K562 (cell line): Measurements from ENCODE around the gene TM4SF5. TPM values are rescaled to one million over a fixed set of nuclear protein-coding genes. Genes with fewer than 3 reads are reported as not detected.

Experiments
- AFF4 ChIP-seq: sonication (generic); formaldehyde crosslinking; IDR thresholded peaks from 2 replicates; pipeline ENCODE4 v1.8.0; 2023; ENCODE audit warnings: mild to moderate bottlenecking, missing genetic modification reagents
- CREM ChIP-seq: IDR thresholded peaks from 2 replicates; pipeline ENCODE4 v1.6.1; 2014; ENCODE audit warnings: antibody characterized with exemption, low read depth
- CTBP1 ChIP-seq: fragments of 450-650 bp; IDR thresholded peaks from 2 replicates; pipeline ENCODE4 v1.6.1; 2016; ENCODE audit warnings: borderline replicate concordance
- GTF2F1 ChIP-seq: IDR thresholded peaks from 2 replicates; pipeline ENCODE4 v1.6.1; 2011; ENCODE audit warnings: low read depth, low read length, improper control_type of control experiment
- VEZF1 ChIP-seq: fragments of 200-800 bp; sonication (Bioruptor generic); IDR thresholded peaks from 2 replicates; pipeline ENCODE4 v1.6.1; 2017; ENCODE audit warnings: missing genetic modification characterization, missing compliant biosample characterization
- XRCC3 ChIP-seq: fragments of 450-650 bp; IDR thresholded peaks from 2 replicates; pipeline ENCODE4 v1.6.1; 2017; ENCODE audit warnings: mild to moderate bottlenecking, moderate library complexity
- YY1 ChIP-seq, 3 experiments: IDR thresholded peaks; 2 replicates each; pipeline ENCODE4 v1.6.1; 2011; ENCODE audit warnings: low read length in 2 of 3, mild to moderate bottlenecking in 2 of 3, moderate library complexity in 2 of 3, borderline replicate concordance in 1 of 3, control low read depth in 1 of 3, low read depth in 1 of 3; ENCODE audit not compliant: insufficient read depth in 3 of 3, insufficient replicate concordance in 2 of 3, control insufficient read depth in 1 of 3, insufficient read length in 1 of 3; ENCODE audit errors: extremely low read depth in 1 of 3
- ZBTB43 ChIP-seq: sonication (generic); formaldehyde crosslinking; IDR thresholded peaks from 2 replicates; pipeline ENCODE4 v1.8.0; 2023; ENCODE audit warnings: mild to moderate bottlenecking, missing genetic modification reagents
- ZFP91 ChIP-seq: sonication (generic); formaldehyde crosslinking; IDR thresholded peaks from 2 replicates; pipeline ENCODE4 v1.8.0; 2022; ENCODE audit warnings: mild to moderate bottlenecking, missing genetic modification reagents
- polyA plus RNA-seq, 8 experiments: library from polyadenylated mRNA; depleted of rRNA in 4 of 8; stranded (reverse) in 5 of 8; unstranded in 3 of 8; fragments of >200 nt; fragmentation: Nextera tagmentation in 2 of 8; fragmentation: Illumina TruSeq in 1 of 8; extraction: Ambion mirVana in 2 of 8; extraction: Trizol in 1 of 8; gene quantifications; 2 replicates each; pipeline versions ENCODE4 v1.2.1 to v1.2.3, GENCODE V29; 2011 to 2014; ENCODE audit warnings: inconsistent platforms in 1 of 8, missing spikeins in 1 of 8
- total RNA-seq, 7 experiments: library from RNA; depleted of rRNA in 6 of 7; stranded (reverse); fragments of >200 nt in 6 of 7; fragmentation: Illumina TruSeq in 2 of 7; extraction: Trizol in 2 of 7; gene quantifications; 2 replicates each; pipeline versions ENCODE4 v1.2.1 to v1.2.3, GENCODE V29; 2011 to 2021; ENCODE audit warnings: low replicate concordance in 1 of 7
- TF ChIP-seq, protein P1 (sequence below): fragments of 250-450 bp; sonication (Bioruptor Pico); IDR thresholded peaks from 2 replicates; pipeline ENCODE4 v1.5.0; 2021
- TF ChIP-seq, protein P2 (sequence below), 2 experiments: fragments of 450-650 bp; conservative IDR thresholded peaks; 2 replicates each; pipeline ENCODE4 v1.6.1; 2017; ENCODE audit warnings: mild to moderate bottlenecking in 2 of 2, moderate library complexity in 2 of 2
- TF ChIP-seq, protein P3 (sequence below): fragments of 250-450 bp; sonication (Bioruptor Pico); IDR thresholded peaks from 2 replicates; pipeline ENCODE4 v1.4.0; 2020; ENCODE audit warnings: mild to moderate bottlenecking

TM4SF5 gene
- total and polyA plus RNA-seq, 9 of the 15 experiments (the other 6 are each of a cell fraction or from before 2014, with no cell fraction given) = not detected

- TF ChIP-seq GTF2F1 = no peak
- peak in 2 of 3 experiments; percentile 39 to 63 for TF ChIP-seq YY1 (IDR thresholded peaks at IDR 0.05; ENCODE audit: borderline replicate concordance in 1 of 3, control insufficient read depth in 1 of 3, extremely low read depth in 1 of 3, insufficient read depth in 3 of 3, insufficient read length in 1 of 3, insufficient replicate concordance in 2 of 3, low read depth in 1 of 3, low read length in 2 of 3)
- TF ChIP-seq CTBP1 = peak; percentile 98
- no peak for TF ChIP-seq XRCC3
- TF ChIP-seq, protein P1, sequence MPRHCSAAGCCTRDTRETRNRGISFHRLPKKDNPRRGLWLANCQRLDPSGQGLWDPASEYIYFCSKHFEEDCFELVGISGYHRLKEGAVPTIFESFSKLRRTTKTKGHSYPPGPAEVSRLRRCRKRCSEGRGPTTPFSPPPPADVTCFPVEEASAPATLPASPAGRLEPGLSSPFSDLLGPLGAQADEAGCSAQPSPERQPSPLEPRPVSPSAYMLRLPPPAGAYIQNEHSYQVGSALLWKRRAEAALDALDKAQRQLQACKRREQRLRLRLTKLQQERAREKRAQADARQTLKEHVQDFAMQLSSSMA (CRISPR knock-in tag) = 0 out of 2 replicates have a peak, but pooled peaks have one; percentile 12
- TF ChIP-seq AFF4 = peak; percentile 79
- TF ChIP-seq CREM = peak; percentile 48
- TF ChIP-seq ZBTB43 (CRISPR knock-in tag) = 0 out of 2 replicates have a peak, but pooled peaks have one; percentile 34
- peak; percentile 49; the same call in 1 of the 2 replicates for TF ChIP-seq ZFP91
- TF ChIP-seq, protein P2, sequence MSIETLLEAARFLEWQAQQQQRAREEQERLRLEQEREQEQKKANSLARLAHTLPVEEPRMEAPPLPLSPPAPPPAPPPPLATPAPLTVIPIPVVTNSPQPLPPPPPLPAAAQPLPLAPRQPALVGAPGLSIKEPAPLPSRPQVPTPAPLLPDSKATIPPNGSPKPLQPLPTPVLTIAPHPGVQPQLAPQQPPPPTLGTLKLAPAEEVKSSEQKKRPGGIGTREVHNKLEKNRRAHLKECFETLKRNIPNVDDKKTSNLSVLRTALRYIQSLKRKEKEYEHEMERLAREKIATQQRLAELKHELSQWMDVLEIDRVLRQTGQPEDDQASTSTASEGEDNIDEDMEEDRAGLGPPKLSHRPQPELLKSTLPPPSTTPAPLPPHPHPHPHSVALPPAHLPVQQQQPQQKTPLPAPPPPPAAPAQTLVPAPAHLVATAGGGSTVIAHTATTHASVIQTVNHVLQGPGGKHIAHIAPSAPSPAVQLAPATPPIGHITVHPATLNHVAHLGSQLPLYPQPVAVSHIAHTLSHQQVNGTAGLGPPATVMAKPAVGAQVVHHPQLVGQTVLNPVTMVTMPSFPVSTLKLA (conservative IDR thresholded peaks at IDR 0.05) = peak in 1 of 2 experiments; percentile 76; a peak in 2 of 4 replicates
- TF ChIP-seq VEZF1 (CRISPR knock-in tag) = peak; percentile 58
- TF ChIP-seq, protein P3, sequence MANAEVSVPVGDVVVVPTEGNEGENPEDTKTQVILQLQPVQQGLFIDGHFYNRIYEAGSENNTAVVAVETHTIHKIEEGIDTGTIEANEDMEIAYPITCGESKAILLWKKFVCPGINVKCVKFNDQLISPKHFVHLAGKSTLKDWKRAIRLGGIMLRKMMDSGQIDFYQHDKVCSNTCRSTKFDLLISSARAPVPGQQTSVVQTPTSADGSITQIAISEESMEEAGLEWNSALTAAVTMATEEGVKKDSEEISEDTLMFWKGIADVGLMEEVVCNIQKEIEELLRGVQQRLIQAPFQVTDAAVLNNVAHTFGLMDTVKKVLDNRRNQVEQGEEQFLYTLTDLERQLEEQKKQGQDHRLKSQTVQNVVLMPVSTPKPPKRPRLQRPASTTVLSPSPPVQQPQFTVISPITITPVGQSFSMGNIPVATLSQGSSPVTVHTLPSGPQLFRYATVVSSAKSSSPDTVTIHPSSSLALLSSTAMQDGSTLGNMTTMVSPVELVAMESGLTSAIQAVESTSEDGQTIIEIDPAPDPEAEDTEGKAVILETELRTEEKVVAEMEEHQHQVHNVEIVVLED (CRISPR knock-in tag) = peak; percentile 70
Observed at GRCh38 chr17:4789951-4790704, 18.4 kb downstream of the TM4SF5 start (continued).
